CD14-positive monocyte (primary cell): Measurements from ENCODE around the gene SLK. TPM values are rescaled to one million over a fixed set of nuclear protein-coding genes. Genes with fewer than 3 reads are reported as not detected.

ENCODE experiments used
- DNase-seq, 3 donors: peaks; one replicate each; pipeline ENCODE4 v3.0.0-alpha.2; 2011 to 2022
- H2AFZ ChIP-seq: 2 replicates; pipeline ENCODE4 v1.6.0; 2012; ENCODE audit warnings: mild to moderate bottlenecking, low read depth, low read length, inconsistent platforms; ENCODE audit not compliant: insufficient read depth, poor library complexity, severe bottlenecking
- H3K27ac ChIP-seq, 2 donors: 1 replicate in 1 of 2; 2 replicates in 1 of 2; pipeline ENCODE4 v1.5.1; 2012 to 2013; ENCODE audit warnings: low read length in 2 of 2, control low read depth in 1 of 2, inconsistent platforms in 1 of 2, low read depth in 1 of 2, mild to moderate bottlenecking in 1 of 2
- H3K27me3 ChIP-seq, 2 donors: one replicate each; pipeline versions ENCODE4 v1.6.0 to v1.6.1; 2011 to 2013; ENCODE audit warnings: low read length in 2 of 2; ENCODE audit not compliant: control insufficient read depth in 2 of 2, insufficient read depth in 2 of 2
- H3K36me3 ChIP-seq, 2 donors: replicated peaks in 1 of 2; 1 replicate in 1 of 2; 2 replicates in 1 of 2; pipeline versions ENCODE4 v1.5.1 to v1.6.1; 2012 to 2013; ENCODE audit warnings: low read length in 2 of 2, control low read depth in 1 of 2, inconsistent platforms in 1 of 2, mild to moderate bottlenecking in 1 of 2; ENCODE audit not compliant: insufficient read depth in 2 of 2, control insufficient read depth in 1 of 2
- H3K4me1 ChIP-seq, 2 donors: 1 replicate in 1 of 2; 2 replicates in 1 of 2; pipeline versions ENCODE4 v1.5.1 to v1.6.1; 2012 to 2013; ENCODE audit warnings: low read length in 2 of 2, control low read depth in 1 of 2, inconsistent platforms in 1 of 2, mild to moderate bottlenecking in 1 of 2, moderate library complexity in 1 of 2; ENCODE audit not compliant: insufficient read depth in 2 of 2, control insufficient read depth in 1 of 2
- H3K4me2 ChIP-seq: replicated peaks from 2 replicates; pipeline ENCODE3; 2012; ENCODE audit warnings: low read length, moderate library complexity, mild to moderate bottlenecking; ENCODE audit not compliant: poor library complexity, severe bottlenecking; ENCODE audit errors: extremely low read depth
- H3K4me3 ChIP-seq, 3 experiments: fragments of 200-600 bp in 1 of 3; sonication (generic) in 1 of 3; replicated peaks in 1 of 3; 1 replicate in 2 of 3; 2 replicates in 1 of 3; pipeline ENCODE4 v1.5.1; 2011 to 2013; ENCODE audit warnings: low read length in 3 of 3, mild to moderate bottlenecking in 3 of 3, control low read depth in 2 of 3, low read depth in 2 of 3, inconsistent platforms in 1 of 3, moderate library complexity in 1 of 3
- H3K79me2 ChIP-seq: 2 replicates; pipeline ENCODE4 v1.6.0; 2012; ENCODE audit warnings: mild to moderate bottlenecking, control low read depth, inconsistent platforms, low read length, moderate library complexity; ENCODE audit not compliant: insufficient read depth
- H3K9ac ChIP-seq: 2 replicates; pipeline ENCODE4 v1.6.0; 2017; ENCODE audit warnings: low read length, mild to moderate bottlenecking; ENCODE audit not compliant: insufficient read depth, poor library complexity, severe bottlenecking
- H3K9me3 ChIP-seq, 2 donors: replicated peaks in 1 of 2; 1 replicate in 1 of 2; 2 replicates in 1 of 2; pipeline versions ENCODE4 v1.5.1 to v1.6.1; 2012 to 2013; ENCODE audit warnings: low read length in 2 of 2, control low read depth in 1 of 2; ENCODE audit not compliant: control insufficient read depth in 1 of 2, insufficient read depth in 1 of 2
- H4K20me1 ChIP-seq: 2 replicates; pipeline ENCODE4 v1.6.0; 2012; ENCODE audit warnings: mild to moderate bottlenecking, low read length, control low read depth, moderate library complexity; ENCODE audit not compliant: insufficient read depth
- H3K27ac Mint-ChIP-seq, 7 donors: one replicate each; pipeline ENCODE4 v1.8.0; 2020; ENCODE audit warnings: mild to moderate bottlenecking in 7 of 7, mixed read lengths in 7 of 7, moderate library complexity in 6 of 7, inconsistent platforms in 2 of 7
- H3K27me3 Mint-ChIP-seq, 3 donors: one replicate each; pipeline ENCODE4 v1.8.0; 2021 to 2022; ENCODE audit warnings: low read depth in 3 of 3, mild to moderate bottlenecking in 3 of 3, mixed read lengths in 3 of 3, moderate library complexity in 3 of 3, inconsistent platforms in 1 of 3
- H3K36me3 Mint-ChIP-seq, 2 donors: one replicate each; pipeline ENCODE4 v1.8.0; 2020; ENCODE audit warnings: mixed read lengths in 2 of 2, inconsistent platforms in 1 of 2, mild to moderate bottlenecking in 1 of 2
- H3K4me1 Mint-ChIP-seq: one replicate; pipeline ENCODE4 v1.8.0; 2020; ENCODE audit warnings: mild to moderate bottlenecking, mixed read lengths
- H3K4me3 Mint-ChIP-seq, 2 donors: one replicate each; pipeline ENCODE4 v1.8.0; 2020; ENCODE audit warnings: mild to moderate bottlenecking in 2 of 2, mixed read lengths in 2 of 2, moderate library complexity in 1 of 2
- H3K9me3 Mint-ChIP-seq, 7 donors: one replicate each; pipeline ENCODE4 v1.8.0; 2020 to 2022; ENCODE audit warnings: mixed read lengths in 7 of 7, mild to moderate bottlenecking in 6 of 7, moderate library complexity in 6 of 7, inconsistent platforms in 2 of 7
- WGBS: methylation state at CpG from one replicate; pipeline ENCODE4 v1.1.5; 2013; ENCODE audit warnings: missing lambda C conversion rate; ENCODE audit not compliant: insufficient coverage; 5-methylcytosine and 5-hydroxymethylcytosine counted together
- intact Hi-C, 2 donors: fragments of 100-400 bp; cut with micrococcal nuclease; formaldehyde crosslinking; loops; one replicate each; pipeline versions ENCODE4 v1.15.0 to v1.15.1; 2023
- polyA minus RNA-seq: library from RNA; depleted of rRNA, polyadenylated mRNA; stranded (reverse); fragments of >200 nt; gene quantifications from 2 replicates; pipeline ENCODE4 v1.2.3, GENCODE V29; 2012
- polyA plus RNA-seq, 3 donors: library from polyadenylated mRNA; depleted of rRNA in 1 of 3; unstranded in 2 of 3; stranded (reverse) in 1 of 3; fragments of 300-500 nt in 2 of 3; fragments of >200 nt in 1 of 3; fragmentation: Illumina TruSeq in 2 of 3; gene quantifications; 1 replicate in 2 of 3; 2 replicates in 1 of 3; pipeline ENCODE4 v1.2.3, GENCODE V29; 2012 to 2021
- total RNA-seq, 12 experiments: library from RNA in 1 of 12; stranded (reverse) in 1 of 12; fragments of 120-200 nt in 1 of 12; gene quantifications; one replicate each; pipeline ENCODE4 v1.2.4 and lab custom pipeline; 2013 to 2026; ENCODE audit warnings: mixed read lengths in 6 of 12, inconsistent platforms in 1 of 12
- TF ChIP-seq, protein P1 (sequence below): fragments of 200-600 bp; IDR thresholded peaks from one replicate; pipeline ENCODE4 v1.8.0; 2022; ENCODE audit warnings: antibody characterized with exemption, mild to moderate bottlenecking

SLK gene
- total RNA-seq (2013) = 43.4 TPM
- 1 to 10 TPM; 2.9 to 6.5 (median 4.4) TPM for polyA plus RNA-seq
- polyA minus RNA-seq = 12.9 and 24.2 TPM in 2 replicates
- total RNA-seq (lab: John Stamatoyannopoulos, UW) = 148 to 279 (median 200) reads per million in 11 experiments

DNA sequence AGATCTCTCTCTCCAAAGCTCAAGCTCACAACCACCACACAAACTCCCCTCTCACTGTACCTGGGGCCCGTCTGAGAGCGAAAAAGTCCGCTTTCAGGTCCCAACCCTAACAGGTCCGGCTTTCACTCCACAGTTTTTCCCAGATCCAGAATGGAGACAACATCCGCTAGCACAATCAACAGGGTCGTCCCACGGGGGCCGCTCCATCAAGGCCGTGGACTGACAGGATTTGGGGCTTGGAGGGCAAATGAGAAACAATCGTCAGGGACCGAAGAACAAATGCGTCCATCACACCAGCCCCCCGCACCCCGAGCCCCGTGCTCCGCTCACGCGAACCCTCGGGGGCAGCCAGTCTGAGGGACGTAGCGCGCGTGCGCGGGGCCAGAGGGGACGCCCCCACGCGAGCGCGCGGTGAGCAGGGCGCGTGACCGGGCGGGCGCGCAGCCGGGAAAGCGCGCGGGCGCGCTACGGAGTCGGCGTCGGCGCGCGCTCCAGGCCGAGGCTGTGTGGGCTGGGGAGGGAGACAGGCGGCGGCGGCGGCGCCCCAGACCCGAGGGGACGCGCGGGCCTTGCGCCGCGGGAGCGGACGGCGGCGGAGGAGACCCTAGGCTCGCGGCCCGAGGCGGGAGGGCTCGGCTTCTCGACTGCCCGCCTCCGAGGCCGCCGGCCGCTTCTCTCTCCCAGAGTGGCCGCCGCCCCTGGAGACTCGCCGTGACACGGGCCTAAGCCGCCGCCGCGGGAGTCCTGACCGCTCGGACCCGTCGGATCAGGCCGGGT lies at the start of gene SLK:
Gene SLK (plus strand): TSS at position 470 of the 777 bp plus-strand sequence. CDS start 606 bp downstream, outside the sequence.
- H3K27me3 ChIP-seq = no peaks in the 10 kb centered on the region
- Mint-ChIP-seq H3K27ac (peak within 1 kb of the TSS; percentile 87 to 95 (median 93)), H3K9me3 (no peaks in the 10 kb centered on the region), H3K27me3 (peaks cover 0 to 1% (median 0%) of the 10 kb centered on the region in 3 donors), H3K36me3 (no peaks in the 10 kb centered on the region), H3K4me1 (peaks cover 42% of the 10 kb centered on the region), H3K4me3 (peak within 1 kb of the TSS; percentile 98 to 100)
- peaks cover 34% of the 10 kb centered on the region for H4K20me1 ChIP-seq
- H3K4me2 ChIP-seq = peak within 1 kb of the TSS; percentile 93
- peaks cover 45% of the 10 kb centered on the region for H3K79me2 ChIP-seq
- H3K27ac ChIP-seq = peak within 1 kb of the TSS; percentile 42 to 93
- WGBS = under 1% methylated on average over 88 of the region's 92 CpGs
- H3K9ac ChIP-seq = peak within 1 kb of the TSS; percentile 89
- H3K4me3 ChIP-seq = peak within 1 kb of the TSS; percentile 90 to 99 (median 93)
- no peaks in the 10 kb centered on the region for H3K36me3 ChIP-seq
- TF ChIP-seq, protein P1, sequence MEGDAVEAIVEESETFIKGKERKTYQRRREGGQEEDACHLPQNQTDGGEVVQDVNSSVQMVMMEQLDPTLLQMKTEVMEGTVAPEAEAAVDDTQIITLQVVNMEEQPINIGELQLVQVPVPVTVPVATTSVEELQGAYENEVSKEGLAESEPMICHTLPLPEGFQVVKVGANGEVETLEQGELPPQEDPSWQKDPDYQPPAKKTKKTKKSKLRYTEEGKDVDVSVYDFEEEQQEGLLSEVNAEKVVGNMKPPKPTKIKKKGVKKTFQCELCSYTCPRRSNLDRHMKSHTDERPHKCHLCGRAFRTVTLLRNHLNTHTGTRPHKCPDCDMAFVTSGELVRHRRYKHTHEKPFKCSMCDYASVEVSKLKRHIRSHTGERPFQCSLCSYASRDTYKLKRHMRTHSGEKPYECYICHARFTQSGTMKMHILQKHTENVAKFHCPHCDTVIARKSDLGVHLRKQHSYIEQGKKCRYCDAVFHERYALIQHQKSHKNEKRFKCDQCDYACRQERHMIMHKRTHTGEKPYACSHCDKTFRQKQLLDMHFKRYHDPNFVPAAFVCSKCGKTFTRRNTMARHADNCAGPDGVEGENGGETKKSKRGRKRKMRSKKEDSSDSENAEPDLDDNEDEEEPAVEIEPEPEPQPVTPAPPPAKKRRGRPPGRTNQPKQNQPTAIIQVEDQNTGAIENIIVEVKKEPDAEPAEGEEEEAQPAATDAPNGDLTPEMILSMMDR = no peak
- H3K9me3 ChIP-seq = no peaks in the 10 kb centered on the region
- DNase-seq = peak; percentile 77 to 86 (median 80)
- intact Hi-C loops = loop anchor here (5.0 to 10.0 kb wide), 5 partner anchors 45 to 158 kb away; partner anchors contain the start of genes SFR1 (in 2 of the 2) and STN1 (in 1 of the 2)
- H2AFZ ChIP-seq = peak within 1 kb of the TSS; percentile 99
- peaks cover 23 to 43% of the 10 kb centered on the region in 2 donors for H3K4me1 ChIP-seq

DNA sequence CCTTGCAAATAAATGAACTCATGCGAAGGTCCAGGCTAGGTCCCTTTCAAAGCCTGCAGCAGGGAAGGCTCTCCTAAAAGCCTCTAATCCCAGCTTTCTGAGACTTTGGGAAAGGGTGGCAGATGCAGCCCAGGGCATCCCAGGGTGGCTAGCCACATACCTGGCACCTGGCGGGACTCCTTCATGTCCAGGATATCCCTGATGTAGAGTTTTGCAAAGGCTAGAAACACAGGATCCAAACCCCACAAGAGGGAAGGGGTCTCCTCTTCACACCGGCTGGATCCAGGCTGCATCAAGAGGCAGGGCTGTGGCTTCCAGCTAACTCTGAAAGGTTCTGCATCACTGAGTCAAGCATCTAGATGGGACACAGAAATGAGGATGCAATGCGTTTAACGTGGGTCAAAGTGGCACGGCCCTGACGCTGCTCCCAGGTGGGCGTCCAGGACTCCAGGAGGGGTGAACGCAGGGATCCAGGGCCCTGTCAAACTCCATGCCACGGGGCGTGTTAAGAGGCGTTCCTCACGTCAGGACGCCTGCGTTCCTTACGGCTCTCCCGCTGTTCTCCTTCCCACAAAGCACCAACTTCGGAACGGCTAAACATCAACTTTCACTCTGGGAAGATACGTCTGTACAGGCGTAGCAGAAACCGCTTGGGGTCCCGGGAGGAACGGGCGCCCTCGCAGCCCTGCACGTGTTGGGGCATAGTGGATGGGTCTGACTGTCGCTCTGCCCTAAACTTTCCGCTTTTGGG lies 49.5 kb upstream of the SLK start:
- H3K9ac ChIP-seq = peak overlapping the region; percentile 81
- H3K36me3 ChIP-seq = peaks cover 0 to 9% of the 10 kb centered on the region in 2 donors
- H3K4me1 Mint-ChIP-seq = peaks cover 49% of the 10 kb centered on the region
- H3K79me2 ChIP-seq = peaks cover 38% of the 10 kb centered on the region
- no peaks in the 10 kb centered on the region for H3K27me3 Mint-ChIP-seq
- peaks cover 0 to 4% of the 10 kb centered on the region in 2 donors for H3K9me3 ChIP-seq
- H3K4me2 ChIP-seq = peak overlapping the region; percentile 77
- H3K4me1 ChIP-seq = peaks cover 34 to 47% of the 10 kb centered on the region in 2 donors
- H3K36me3 Mint-ChIP-seq = peaks cover 14 to 15% of the 10 kb centered on the region in 2 donors
- H3K27ac Mint-ChIP-seq = peak overlapping the region; percentile 92 to 97 (median 95)
- peak overlapping the region; percentile 92 to 98 for H3K4me3 Mint-ChIP-seq
- no peaks in the 10 kb centered on the region for H3K27me3 ChIP-seq
- TF ChIP-seq, protein P1 = no peak
- H4K20me1 ChIP-seq = no peaks in the 10 kb centered on the region
- intact Hi-C loops = loop anchor here (5.0 to 10.0 kb wide), 6 partner anchors 50 to 437 kb away; partner anchors contain the start of genes SFR1 (in 2 of the 2), CFAP43 (in 1 of the 2), CFAP58 (in 1 of the 2) and GSTO2 (in 1 of the 2)
- DNase-seq = peak in 2 of 3 donors; percentile 19 to 29
- peak overlapping the region; percentile 79 to 93 for H3K27ac ChIP-seq
- H2AFZ ChIP-seq = peak overlapping the region; percentile 91
- H3K9me3 Mint-ChIP-seq = peaks cover 2 to 11% (median 7%) of the 10 kb centered on the region in 7 donors
- under 1% methylated on average over 26 of the region's 29 CpGs for WGBS
- H3K4me3 ChIP-seq = peak overlapping the region; percentile 56 to 88 (median 73)
